GM23248 (cell line): ENCODE results near the gene HOXB3. TPM values are rescaled to one million over a fixed set of nuclear protein-coding genes. Genes with fewer than 3 reads are reported as not detected.

Source experiments
- DNase-seq: peaks from one replicate; pipeline ENCODE4 v3.0.0-alpha.2; 2015
- H2AFZ ChIP-seq: fragments of 200-600 bp; sonication (generic); 2 replicates; pipeline ENCODE4 v1.6.1; 2016; ENCODE audit warnings: antibody characterized with exemption
- H3F3A ChIP-seq: fragments of 200-600 bp; sonication (generic); 2 replicates; pipeline ENCODE4 v1.6.1; 2016; ENCODE audit warnings: mild to moderate bottlenecking, antibody characterized with exemption, mixed run types; ENCODE audit not compliant: insufficient read depth
- H3K27ac ChIP-seq: fragments of 200-600 bp; sonication (generic); 2 replicates; pipeline ENCODE4 v1.5.1; 2016; ENCODE audit warnings: mild to moderate bottlenecking
- H3K27me3 ChIP-seq: fragments of 200-600 bp; sonication (generic); replicated peaks from 2 replicates; pipeline ENCODE4 v1.6.1; 2016; ENCODE audit warnings: mild to moderate bottlenecking; ENCODE audit not compliant: insufficient read depth
- H3K36me3 ChIP-seq: fragments of 200-600 bp; sonication (generic); 2 replicates; pipeline ENCODE4 v1.6.1; 2016; ENCODE audit warnings: low read depth, mild to moderate bottlenecking
- H3K4me1 ChIP-seq: fragments of 200-600 bp; sonication (generic); 2 replicates; pipeline ENCODE4 v1.6.1; 2016; ENCODE audit warnings: mild to moderate bottlenecking; ENCODE audit not compliant: insufficient read depth
- H3K4me2 ChIP-seq: fragments of 200-600 bp; sonication (generic); one replicate; pipeline ENCODE4 v1.6.1; 2016; ENCODE audit warnings: mild to moderate bottlenecking; ENCODE audit not compliant: unreplicated experiment
- H3K4me3 ChIP-seq: fragments of 200-600 bp; sonication (generic); 2 replicates; pipeline ENCODE4 v1.5.1; 2016; ENCODE audit warnings: mild to moderate bottlenecking
- H3K79me2 ChIP-seq: fragments of 200-600 bp; sonication (generic); 2 replicates; pipeline ENCODE4 v1.6.1; 2016; ENCODE audit warnings: mild to moderate bottlenecking; ENCODE audit not compliant: insufficient read depth
- H3K9ac ChIP-seq: fragments of 200-600 bp; sonication (generic); 2 replicates; pipeline ENCODE4 v1.6.1; 2016; ENCODE audit warnings: mild to moderate bottlenecking
- H3K9me2 ChIP-seq: fragments of 200-600 bp; sonication (generic); 2 replicates; pipeline ENCODE4 v1.6.1; 2016; ENCODE audit warnings: mixed run types, mild to moderate bottlenecking, moderate library complexity; ENCODE audit not compliant: insufficient read depth
- H3K9me3 ChIP-seq: fragments of 200-600 bp; sonication (generic); one replicate; pipeline ENCODE4 v1.6.1; 2017; ENCODE audit warnings: low read depth
- H4K20me1 ChIP-seq: fragments of 200-600 bp; sonication (generic); 2 replicates; pipeline ENCODE4 v1.6.0; 2016; ENCODE audit not compliant: insufficient read depth
- EZH2 ChIP-seq: fragments of 200-600 bp; sonication (generic); IDR thresholded peaks from 2 replicates; pipeline ENCODE4 v1.6.1; 2018; ENCODE audit warnings: antibody characterized with exemption, mild to moderate bottlenecking; ENCODE audit not compliant: insufficient read depth, poor library complexity, severe bottlenecking
- EZH2phosphoT487 ChIP-seq: fragments of 200-600 bp; sonication (generic); IDR thresholded peaks from 2 replicates; pipeline ENCODE4 v1.6.1; 2018; ENCODE audit warnings: antibody characterized with exemption, moderate library complexity, mild to moderate bottlenecking, low read depth; ENCODE audit not compliant: insufficient read depth
- WGBS, 2 experiments: methylation state at CpG; one replicate each; pipeline ENCODE4 v1.1.6; 2015 to 2017; ENCODE audit warnings: low lambda C conversion rate in 2 of 2, low coverage in 1 of 2; ENCODE audit errors: missing lambda C conversion rate in 2 of 2; 5-methylcytosine and 5-hydroxymethylcytosine counted together
- in situ Hi-C: fragments of 300-500 bp; cut with MboI; formaldehyde crosslinking; loops from 2 replicates; pipeline ENCODE4 v1.15.0; 2020
- polyA plus RNA-seq: library from polyadenylated mRNA; unstranded; fragments of >200 nt; fragmentation: Nextera tagmentation; extraction: Ambion mirVana; gene quantifications from 2 replicates; pipeline ENCODE4 v1.2.1, GENCODE V29; 2016
- total RNA-seq: library from RNA; depleted of rRNA; stranded (reverse); fragments of >200 nt; shearing (Covaris generic); gene quantifications from 2 replicates; pipeline ENCODE4 v1.2.3, GENCODE V29; 2014

Gene HOXB3
- total and polyA plus RNA-seq, 2 experiments from 2014 or later = 1.9 to 2.4 TPM

- H3K36me3 ChIP-seq = no peaks in the 10 kb centered on the region
- H3K9me3 ChIP-seq = no peaks in the 10 kb centered on the region
- H3K4me1 ChIP-seq = peaks cover 18% of the 10 kb centered on the region
- H3K27me3 ChIP-seq = no peaks in the 10 kb centered on the region
- no peak overlapping the region for H3K4me3 ChIP-seq
- peaks cover 64% of the 10 kb centered on the region for H3K79me2 ChIP-seq
- TF ChIP-seq EZH2 (no peak), EZH2phosphoT487 (no peak)
- no peak overlapping the region for H3K27ac ChIP-seq
- 73 to 78% methylated on average over 13 to 14 of the region's 14 CpGs for WGBS, 2 experiments
- in situ Hi-C loops = no loop called here
- no peak overlapping the region for H3K9ac ChIP-seq
- H3K4me2 ChIP-seq = no peak overlapping the region
- H2AFZ ChIP-seq = no peak overlapping the region
- H3K9me2 ChIP-seq = no peaks in the 10 kb centered on the region
- no peak for DNase-seq
- H3F3A ChIP-seq = peaks cover 17% of the 10 kb centered on the region
- H4K20me1 ChIP-seq = no peaks in the 10 kb centered on the region
These were observed 29.9 kb downstream of the HOXB3 start for GRCh38 chr17:48559840-48560817.

- Histone ChIP-seq H3K4me3 (no peak overlapping the region), H3K36me3 (no peaks in the 10 kb centered on the region), H3K4me2 (no peak overlapping the region), H3K9ac (no peak overlapping the region), H3K9me3 (no peaks in the 10 kb centered on the region), H2AFZ (no peak overlapping the region), H4K20me1 (no peaks in the 10 kb centered on the region), H3K27ac (no peak overlapping the region), H3K4me1 (peaks cover 22% of the 10 kb centered on the region), H3K9me2 (no peaks in the 10 kb centered on the region), H3F3A (peaks cover 17% of the 10 kb centered on the region), H3K79me2 (peaks cover 69% of the 10 kb centered on the region), H3K27me3 (no peaks in the 10 kb centered on the region)
- no peak for DNase-seq
- TF ChIP-seq EZH2 (no peak), EZH2phosphoT487 (no peak)
- 88 to 92% methylated on average over 16 of the region's 16 CpGs for WGBS, 2 experiments
- in situ Hi-C loops = no loop called here
These were observed 30.8 kb downstream of the HOXB3 start for GRCh38 chr17:48559122-48559839.

GRCh38 chr17:48558831-48559121 lies 31.3 kb downstream of the HOXB3 start:
- Histone ChIP-seq H3F3A (peaks cover 17% of the 10 kb centered on the region), H3K9ac (no peak overlapping the region), H3K79me2 (peaks cover 70% of the 10 kb centered on the region), H3K4me2 (no peak overlapping the region), H3K36me3 (no peaks in the 10 kb centered on the region), H3K27me3 (no peaks in the 10 kb centered on the region), H4K20me1 (no peaks in the 10 kb centered on the region), H3K4me1 (peaks cover 22% of the 10 kb centered on the region), H3K27ac (no peak overlapping the region), H3K4me3 (no peak overlapping the region), H3K9me3 (no peaks in the 10 kb centered on the region), H2AFZ (no peak overlapping the region), H3K9me2 (no peaks in the 10 kb centered on the region)
- TF ChIP-seq EZH2 (no peak), EZH2phosphoT487 (no peak)
- in situ Hi-C loops = no loop called here
- 89 to 96% methylated on average over 2 of the region's 2 CpGs for WGBS, 2 experiments
- no peak for DNase-seq

- Histone ChIP-seq H3K4me2 (no peak overlapping the region), H3K27me3 (no peaks in the 10 kb centered on the region), H2AFZ (no peak overlapping the region), H3K27ac (no peak overlapping the region), H3K4me3 (no peak overlapping the region), H3K9ac (no peak overlapping the region), H3K9me2 (no peaks in the 10 kb centered on the region), H4K20me1 (no peaks in the 10 kb centered on the region), H3F3A (peaks cover 17% of the 10 kb centered on the region), H3K36me3 (no peaks in the 10 kb centered on the region), H3K9me3 (no peaks in the 10 kb centered on the region), H3K4me1 (peaks cover 22% of the 10 kb centered on the region), H3K79me2 (peaks cover 69% of the 10 kb centered on the region)
- in situ Hi-C loops = no loop called here
- 87 to 90% methylated on average over 13 of the region's 13 CpGs for WGBS, 2 experiments
- TF ChIP-seq EZH2phosphoT487 (no peak), EZH2 (no peak)
- DNase-seq = no peak
These were observed 31.8 kb downstream of the HOXB3 start for GRCh38 chr17:48558057-48558830.
